NT2/D1 (cell line): ENCODE data around the gene ABCC6.

Experiments used
- SUZ12 ChIP-seq: IDR thresholded peaks from 2 replicates; pipeline ENCODE4 v1.6.1; 2011; ENCODE audit not compliant: insufficient read length, insufficient read depth; ENCODE audit errors: extremely low read depth
- YY1 ChIP-seq: IDR thresholded peaks from 2 replicates; pipeline ENCODE4 v1.6.1; 2011; ENCODE audit not compliant: insufficient read length, insufficient read depth
- ZNF274 ChIP-seq: IDR thresholded peaks from 2 replicates; pipeline ENCODE4 v1.6.1; 2011; ENCODE audit warnings: mild to moderate bottlenecking, low read depth, low read length

GRCh38 chr16:16164243-16164642, 59.1 kb downstream of the ABCC6 start:
- no peak for TF ChIP-seq ZNF274
- TF ChIP-seq YY1, result no peak
- no peak for TF ChIP-seq SUZ12
